ENCODE measurements around the gene CYP19A1.

- TF ChIP-seq CTCF (IDR thresholded peaks at IDR 0.05): no peak
- TF ChIP-seq POLR2A (IDR thresholded peaks at IDR 0.05): no peak
These were observed 3.2 kb upstream of the CYP19A1 start, which contains the start of gene GLDN for GRCh38 chr15:51341366-51342226.
